HEK293 (cell line): Measurements from ENCODE around the gene ZNF576.

Source experiments
- BCL11A ChIP-seq: fragments of 450-650 bp; formaldehyde crosslinking; IDR thresholded peaks from 2 replicates; pipeline ENCODE4 v1.5.1; 2016; ENCODE audit warnings: low read depth, missing biosample characterization, missing genetic modification characterization
- HOXD13 ChIP-seq: sonication (generic); formaldehyde crosslinking; IDR thresholded peaks from 2 replicates; pipeline ENCODE4 v1.8.0; 2022; ENCODE audit warnings: missing genetic modification reagents, borderline replicate concordance
- KLF1 ChIP-seq: fragments of 450-650 bp; formaldehyde crosslinking; IDR thresholded peaks from 2 replicates; pipeline ENCODE4 v1.5.1; 2016; ENCODE audit warnings: missing biosample characterization, missing genetic modification characterization
- MEIS1 ChIP-seq: sonication (generic); formaldehyde crosslinking; IDR thresholded peaks from 2 replicates; pipeline ENCODE4 v1.8.1; 2022; ENCODE audit warnings: missing genetic modification reagents, mild to moderate bottlenecking, borderline replicate concordance
- MZF1 ChIP-seq: fragments of 450-650 bp; formaldehyde crosslinking; IDR thresholded peaks from 2 replicates; pipeline ENCODE4 v1.5.1; 2017; ENCODE audit warnings: missing biosample characterization, missing genetic modification characterization, borderline replicate concordance
- PRDM4 ChIP-seq: fragments of 450-650 bp; formaldehyde crosslinking; IDR thresholded peaks from 2 replicates; pipeline ENCODE4 v1.5.1; 2017; ENCODE audit warnings: missing biosample characterization, missing genetic modification characterization
- SP7 ChIP-seq: fragments of 450-650 bp; formaldehyde crosslinking; IDR thresholded peaks from 2 replicates; pipeline ENCODE4 v1.5.1; 2016; ENCODE audit warnings: missing biosample characterization, missing genetic modification characterization
- TSHZ1 ChIP-seq: fragments of 450-650 bp; formaldehyde crosslinking; IDR thresholded peaks from 2 replicates; pipeline ENCODE4 v1.5.1; 2016; ENCODE audit warnings: missing biosample characterization, missing genetic modification characterization, borderline replicate concordance
- ZBTB10 ChIP-seq: fragments of 450-650 bp; formaldehyde crosslinking; IDR thresholded peaks from 2 replicates; pipeline ENCODE4 v1.5.1; 2016; ENCODE audit warnings: missing biosample characterization, missing genetic modification characterization
- ZBTB21 ChIP-seq: fragments of 450-650 bp; formaldehyde crosslinking; IDR thresholded peaks from 2 replicates; pipeline ENCODE4 v1.5.1; 2017; ENCODE audit warnings: missing biosample characterization, missing genetic modification characterization
- ZEB2 ChIP-seq: fragments of 450-650 bp; formaldehyde crosslinking; IDR thresholded peaks from 2 replicates; pipeline ENCODE4 v1.5.1; 2016; ENCODE audit warnings: missing biosample characterization, missing genetic modification characterization
- ZNF10 ChIP-seq: fragments of 450-650 bp; formaldehyde crosslinking; IDR thresholded peaks from 2 replicates; pipeline ENCODE4 v1.5.1; 2017; ENCODE audit warnings: missing biosample characterization, missing genetic modification characterization
- ZNF112 ChIP-seq: fragments of 450-650 bp; formaldehyde crosslinking; IDR thresholded peaks from 2 replicates; pipeline ENCODE4 v1.5.0; 2017; ENCODE audit warnings: missing biosample characterization, missing genetic modification characterization
- ZNF140 ChIP-seq: fragments of 450-650 bp; formaldehyde crosslinking; IDR thresholded peaks from 2 replicates; pipeline ENCODE4 v1.5.1; 2016; ENCODE audit warnings: missing biosample characterization, missing genetic modification characterization
- ZNF155 ChIP-seq: fragments of 450-650 bp; formaldehyde crosslinking; IDR thresholded peaks from 2 replicates; pipeline ENCODE4 v1.5.1; 2016; ENCODE audit warnings: missing biosample characterization, missing genetic modification characterization
- ZNF24 ChIP-seq: fragments of 450-650 bp; formaldehyde crosslinking; IDR thresholded peaks from 2 replicates; pipeline ENCODE4 v1.5.1; 2016; ENCODE audit warnings: missing biosample characterization, missing genetic modification characterization
- ZNF274 ChIP-seq, 2 experiments: fragments of 200-500 bp in 1 of 2; fragments of 450-650 bp in 1 of 2; sonication (Bioruptor generic) in 1 of 2; formaldehyde crosslinking in 1 of 2; IDR thresholded peaks; 2 replicates each; pipeline versions ENCODE4 v1.5.1 to v1.6.1; 2014 to 2016; ENCODE audit warnings: borderline replicate concordance in 1 of 2, inconsistent platforms in 1 of 2, low read length in 1 of 2, missing biosample characterization in 1 of 2, missing genetic modification characterization in 1 of 2
- ZNF292 ChIP-seq: fragments of 450-650 bp; formaldehyde crosslinking; IDR thresholded peaks from 2 replicates; pipeline ENCODE4 v1.5.1; 2016; ENCODE audit warnings: low read depth, missing biosample characterization, missing genetic modification characterization, borderline replicate concordance
- ZNF391 ChIP-seq: fragments of 450-650 bp; formaldehyde crosslinking; IDR thresholded peaks from 2 replicates; pipeline ENCODE4 v1.5.1; 2016; ENCODE audit warnings: low read depth, missing biosample characterization, missing genetic modification characterization, borderline replicate concordance
- ZNF580 ChIP-seq: fragments of 450-650 bp; formaldehyde crosslinking; IDR thresholded peaks from 2 replicates; pipeline ENCODE4 v1.5.1; 2016; ENCODE audit warnings: missing biosample characterization, missing genetic modification characterization
- ZNF645 ChIP-seq: fragments of 450-650 bp; formaldehyde crosslinking; IDR thresholded peaks from 2 replicates; pipeline ENCODE4; 2016; ENCODE audit warnings: missing biosample characterization, missing genetic modification characterization
- ZNF654 ChIP-seq: fragments of 450-650 bp; formaldehyde crosslinking; IDR thresholded peaks from 2 replicates; pipeline ENCODE4 v1.5.1; 2016; ENCODE audit warnings: low read depth, missing biosample characterization, missing genetic modification characterization
- ZNF664 ChIP-seq: fragments of 450-650 bp; formaldehyde crosslinking; IDR thresholded peaks from 2 replicates; pipeline ENCODE4 v1.5.1; 2016; ENCODE audit warnings: missing biosample characterization, missing genetic modification characterization
- ZNF777 ChIP-seq: fragments of 450-650 bp; formaldehyde crosslinking; IDR thresholded peaks from 2 replicates; pipeline ENCODE4 v1.5.1; 2017; ENCODE audit warnings: missing biosample characterization, missing genetic modification characterization, borderline replicate concordance
- ZXDB ChIP-seq: fragments of 450-650 bp; formaldehyde crosslinking; IDR thresholded peaks from 2 replicates; pipeline ENCODE4 v1.5.1; 2016; ENCODE audit warnings: missing biosample characterization, missing genetic modification characterization
- TF ChIP-seq, protein P1 (sequence below): fragments of 450-650 bp; formaldehyde crosslinking; IDR thresholded peaks from 2 replicates; pipeline ENCODE4 v1.5.1; 2017; ENCODE audit warnings: missing biosample characterization, missing genetic modification characterization
- TF ChIP-seq, protein P2 (sequence below): fragments of 450-650 bp; formaldehyde crosslinking; IDR thresholded peaks from 2 replicates; pipeline ENCODE4 v1.5.1; 2016; ENCODE audit warnings: missing biosample characterization, missing genetic modification characterization

Gene ZNF576

DNA sequence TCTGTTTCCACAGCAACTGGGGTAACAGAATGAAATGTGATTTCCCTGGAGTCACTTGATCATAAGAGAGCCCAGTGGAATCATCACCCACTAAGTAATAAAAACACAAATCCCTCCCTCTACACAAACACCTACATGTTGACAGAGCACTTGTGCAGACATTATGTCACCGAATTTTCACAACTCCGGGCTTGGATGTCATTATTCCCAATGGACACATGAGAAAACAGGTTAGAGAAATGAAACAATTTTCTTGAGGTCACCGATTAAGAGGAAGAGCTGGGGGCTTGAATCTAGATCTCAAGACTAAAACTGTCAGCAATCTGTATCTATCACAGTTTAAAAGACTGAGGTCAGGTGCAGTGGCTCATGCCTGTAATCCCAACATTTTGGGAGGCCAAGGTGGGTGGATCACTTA, 24.2 kb upstream of the ZNF576 start (continued):
- TF ChIP-seq PRDM4 (peak; percentile 68), TSHZ1 (tag by site-specific recombination) (peak; percentile 93), MEIS1 (CRISPR knock-in tag) (no peak), ZBTB10 (tag by site-specific recombination) (no peak), ZNF155 (tag by site-specific recombination) (no peak), BCL11A (peak; percentile 99), ZNF274 (IDR thresholded peaks at IDR 0.05; ENCODE audit: low read length) (no peak), ZNF274 (tag by site-specific recombination; IDR thresholded peaks at IDR 0.05; ENCODE audit: borderline replicate concordance) (no peak), SP7 (tag by site-specific recombination) (peak; percentile 80), ZXDB (tag by site-specific recombination) (peak; percentile 50; the same call in 1 of the 2 replicates), ZNF292 (tag by site-specific recombination) (no peak), ZNF391 (tag by site-specific recombination) (0 out of 2 replicates have a peak, but pooled peaks have one; percentile 67), HOXD13 (CRISPR knock-in tag) (no peak), MZF1 (tag by site-specific recombination) (peak; percentile 82; the same call in 1 of the 2 replicates), ZNF580 (no peak), ZNF664 (peak; percentile 43; the same call in 1 of the 2 replicates), ZNF645 (tag by site-specific recombination) (no peak), KLF1 (tag by site-specific recombination) (peak; percentile 100), ZEB2 (tag by site-specific recombination) (peak; percentile 85), ZNF112 (tag by site-specific recombination) (no peak), ZBTB21 (tag by site-specific recombination) (peak; percentile 87), ZNF140 (tag by site-specific recombination) (no peak), ZNF24 (peak; percentile 94), ZNF654 (tag by site-specific recombination) (no peak), ZNF777 (no peak), ZNF10 (tag by site-specific recombination) (peak; percentile 69)
- TF ChIP-seq, protein P1, sequence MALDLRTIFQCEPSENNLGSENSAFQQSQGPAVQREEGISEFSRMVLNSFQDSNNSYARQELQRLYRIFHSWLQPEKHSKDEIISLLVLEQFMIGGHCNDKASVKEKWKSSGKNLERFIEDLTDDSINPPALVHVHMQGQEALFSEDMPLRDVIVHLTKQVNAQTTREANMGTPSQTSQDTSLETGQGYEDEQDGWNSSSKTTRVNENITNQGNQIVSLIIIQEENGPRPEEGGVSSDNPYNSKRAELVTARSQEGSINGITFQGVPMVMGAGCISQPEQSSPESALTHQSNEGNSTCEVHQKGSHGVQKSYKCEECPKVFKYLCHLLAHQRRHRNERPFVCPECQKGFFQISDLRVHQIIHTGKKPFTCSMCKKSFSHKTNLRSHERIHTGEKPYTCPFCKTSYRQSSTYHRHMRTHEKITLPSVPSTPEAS (tag by site-specific recombination) = no peak; the same call in 1 of the 2 replicates
- TF ChIP-seq, protein P2, sequence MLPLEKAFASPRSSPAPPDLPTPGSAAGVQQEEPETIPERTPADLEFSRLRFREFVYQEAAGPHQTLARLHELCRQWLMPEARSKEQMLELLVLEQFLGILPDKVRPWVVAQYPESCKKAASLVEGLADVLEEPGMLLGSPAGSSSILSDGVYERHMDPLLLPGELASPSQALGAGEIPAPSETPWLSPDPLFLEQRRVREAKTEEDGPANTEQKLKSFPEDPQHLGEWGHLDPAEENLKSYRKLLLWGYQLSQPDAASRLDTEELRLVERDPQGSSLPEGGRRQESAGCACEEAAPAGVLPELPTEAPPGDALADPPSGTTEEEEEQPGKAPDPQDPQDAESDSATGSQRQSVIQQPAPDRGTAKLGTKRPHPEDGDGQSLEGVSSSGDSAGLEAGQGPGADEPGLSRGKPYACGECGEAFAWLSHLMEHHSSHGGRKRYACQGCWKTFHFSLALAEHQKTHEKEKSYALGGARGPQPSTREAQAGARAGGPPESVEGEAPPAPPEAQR (tag by site-specific recombination) = no peak
